Colonic mucosa (tissue), 4 donors: Measurements from ENCODE around the gene CLIC2. TPM values are rescaled to one million over a fixed set of nuclear protein-coding genes. Genes with fewer than 3 reads are reported as not detected.
A peak's percentile ranks its signal among the peaks of the same experiment; 100 is the strongest.

ENCODE experiments used
- DNase-seq: peaks from one replicate; pipeline ENCODE4 v3.0.0-alpha.2; 2020
- H3K27ac ChIP-seq: fragments of 200-600 bp; one replicate; pipeline ENCODE4 v1.8.0; 2021
- H3K27me3 ChIP-seq: fragments of 200-600 bp; one replicate; pipeline ENCODE4 v1.8.0; 2021
- H3K36me3 ChIP-seq: fragments of 200-600 bp; one replicate; pipeline ENCODE4 v1.8.0; 2021
- H3K4me1 ChIP-seq: fragments of 200-600 bp; one replicate; pipeline ENCODE4 v1.8.0; 2021; ENCODE audit warnings: mild to moderate bottlenecking
- H3K4me3 ChIP-seq: fragments of 200-600 bp; one replicate; pipeline ENCODE4 v1.8.0; 2021
- H3K9ac ChIP-seq, 2 donors: one replicate each; pipeline ENCODE4 v1.7.0; 2013; ENCODE audit warnings: control low read depth in 2 of 2, low read depth in 2 of 2, low read length in 2 of 2
- H3K9me3 ChIP-seq: fragments of 200-600 bp; one replicate; pipeline ENCODE4 v1.8.0; 2021
- intact Hi-C: fragments of 100-400 bp; cut with DNase I; formaldehyde crosslinking; loops from one replicate; pipeline ENCODE4 v1.14.1; 2022
- total RNA-seq, 2 donors: library from RNA; stranded (reverse); fragmentation: NEBNext Ultra II Directional in 1 of 2; extraction: Animal tissue kit (Norgen Biotek cat#: 25700) in 1 of 2; gene quantifications; one replicate each; pipeline ENCODE4 v1.2.1, GENCODE V29; 2021
- TF ChIP-seq, protein P1 (sequence below): fragments of 200-600 bp; IDR thresholded peaks from one replicate; pipeline ENCODE4 v1.8.0; 2022; ENCODE audit warnings: antibody characterized with exemption, mild to moderate bottlenecking
- donor health status: healthy.
- donor health status: DM: no; HTN: no; CAD: no.
- donor health status: DM: no; HTN: no; CAD: no.

The CLIC2 gene
- total RNA-seq, 2 donors from 2014 or later: 3.2 to 9.1 TPM

DNA sequence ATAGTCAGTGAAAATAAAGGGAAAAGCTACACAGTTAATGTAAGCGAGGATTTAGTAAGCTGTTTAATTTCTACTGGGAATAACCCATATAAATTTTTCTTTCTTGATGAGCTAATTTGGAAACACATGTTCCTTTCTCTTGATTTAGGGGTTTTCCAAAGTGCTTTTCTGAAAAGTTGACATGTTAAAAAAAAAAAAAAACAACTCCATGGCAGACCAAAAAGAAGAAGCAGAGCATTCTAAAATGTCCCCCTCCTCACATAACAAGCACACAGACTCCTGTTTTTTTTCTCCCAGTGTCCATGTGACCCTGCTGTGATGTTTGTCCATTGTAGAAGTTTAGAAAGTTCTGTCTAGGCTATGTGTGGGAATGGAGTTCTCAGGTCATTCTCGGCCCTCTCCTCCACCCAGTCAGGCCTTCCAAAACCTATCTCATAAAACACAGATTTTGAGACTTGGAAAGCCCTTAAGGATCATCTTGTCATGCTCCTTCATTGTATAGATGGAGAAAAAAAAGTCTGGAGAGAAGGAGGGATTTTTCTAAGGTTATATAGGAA is 792 bp downstream of the CLIC2 start:
- Histone ChIP-seq H3K9ac (no peak overlapping the region), H3K27me3 (no peaks in the 10 kb centered on the region), H3K4me1 (no peaks in the 10 kb centered on the region), H3K9me3 (no peaks in the 10 kb centered on the region), H3K4me3 (no peak overlapping the region), H3K27ac (peak overlapping the region; percentile 47), H3K36me3 (no peaks in the 10 kb centered on the region)
- no peak for DNase-seq
- intact Hi-C loops: no loop called here
- TF ChIP-seq, protein P1, sequence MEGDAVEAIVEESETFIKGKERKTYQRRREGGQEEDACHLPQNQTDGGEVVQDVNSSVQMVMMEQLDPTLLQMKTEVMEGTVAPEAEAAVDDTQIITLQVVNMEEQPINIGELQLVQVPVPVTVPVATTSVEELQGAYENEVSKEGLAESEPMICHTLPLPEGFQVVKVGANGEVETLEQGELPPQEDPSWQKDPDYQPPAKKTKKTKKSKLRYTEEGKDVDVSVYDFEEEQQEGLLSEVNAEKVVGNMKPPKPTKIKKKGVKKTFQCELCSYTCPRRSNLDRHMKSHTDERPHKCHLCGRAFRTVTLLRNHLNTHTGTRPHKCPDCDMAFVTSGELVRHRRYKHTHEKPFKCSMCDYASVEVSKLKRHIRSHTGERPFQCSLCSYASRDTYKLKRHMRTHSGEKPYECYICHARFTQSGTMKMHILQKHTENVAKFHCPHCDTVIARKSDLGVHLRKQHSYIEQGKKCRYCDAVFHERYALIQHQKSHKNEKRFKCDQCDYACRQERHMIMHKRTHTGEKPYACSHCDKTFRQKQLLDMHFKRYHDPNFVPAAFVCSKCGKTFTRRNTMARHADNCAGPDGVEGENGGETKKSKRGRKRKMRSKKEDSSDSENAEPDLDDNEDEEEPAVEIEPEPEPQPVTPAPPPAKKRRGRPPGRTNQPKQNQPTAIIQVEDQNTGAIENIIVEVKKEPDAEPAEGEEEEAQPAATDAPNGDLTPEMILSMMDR: no peak

DNA sequence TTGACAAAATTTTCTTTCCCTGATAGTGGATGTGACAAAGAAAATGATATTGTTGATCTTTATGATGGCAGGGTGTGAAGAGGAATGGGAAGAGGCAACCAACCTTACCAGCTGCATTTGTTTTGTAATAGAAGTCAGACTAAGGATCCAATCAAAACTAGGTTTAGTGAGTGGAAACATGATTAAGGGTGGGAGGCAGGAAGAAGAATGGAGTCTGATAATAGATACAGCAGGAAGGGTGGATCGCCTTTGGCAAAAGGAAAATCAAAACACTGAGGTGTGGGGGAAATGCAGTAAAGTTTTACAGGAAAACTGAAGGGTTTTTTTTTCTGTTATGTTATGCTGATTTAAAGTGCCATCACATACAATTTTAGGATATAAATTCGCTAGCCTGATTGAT is 3.4 kb downstream of the CLIC2 start:
- Histone ChIP-seq H3K36me3 (no peaks in the 10 kb centered on the region), H3K4me1 (no peaks in the 10 kb centered on the region), H3K9ac (no peak overlapping the region), H3K27ac (no peak overlapping the region), H3K9me3 (no peaks in the 10 kb centered on the region), H3K4me3 (no peak overlapping the region), H3K27me3 (no peaks in the 10 kb centered on the region)
- TF ChIP-seq, protein P1: no peak
- intact Hi-C loops: no loop called here
- DNase-seq: no peak

DNA sequence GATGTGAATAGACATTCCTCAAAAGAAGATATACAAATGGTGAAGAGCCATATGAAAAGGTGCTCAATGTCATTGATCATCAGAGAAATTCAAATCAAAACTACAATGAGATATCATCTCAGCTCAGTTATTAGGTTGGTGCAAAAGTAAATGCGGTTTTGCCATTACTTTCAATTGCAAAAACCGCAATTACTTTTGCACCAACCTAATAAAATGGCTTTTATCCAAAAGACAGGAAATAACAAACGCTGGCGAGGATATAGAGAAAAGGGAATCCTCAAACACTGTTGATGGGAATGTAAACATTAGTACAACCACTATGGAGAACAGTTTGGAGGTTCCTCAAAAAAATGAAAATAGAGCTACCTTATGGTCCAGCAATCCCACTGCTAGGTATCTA is 5.1 kb downstream of the CLIC2 start:
- intact Hi-C loops: no loop called here
- H3K4me1 ChIP-seq: no peaks in the 10 kb centered on the region
- H3K4me3 ChIP-seq: no peak overlapping the region
- no peak overlapping the region for H3K27ac ChIP-seq
- TF ChIP-seq, protein P1: no peak
- H3K9ac ChIP-seq: no peak overlapping the region
- H3K36me3 ChIP-seq: no peaks in the 10 kb centered on the region
- DNase-seq: no peak
- H3K27me3 ChIP-seq: no peaks in the 10 kb centered on the region
- no peaks in the 10 kb centered on the region for H3K9me3 ChIP-seq

DNA sequence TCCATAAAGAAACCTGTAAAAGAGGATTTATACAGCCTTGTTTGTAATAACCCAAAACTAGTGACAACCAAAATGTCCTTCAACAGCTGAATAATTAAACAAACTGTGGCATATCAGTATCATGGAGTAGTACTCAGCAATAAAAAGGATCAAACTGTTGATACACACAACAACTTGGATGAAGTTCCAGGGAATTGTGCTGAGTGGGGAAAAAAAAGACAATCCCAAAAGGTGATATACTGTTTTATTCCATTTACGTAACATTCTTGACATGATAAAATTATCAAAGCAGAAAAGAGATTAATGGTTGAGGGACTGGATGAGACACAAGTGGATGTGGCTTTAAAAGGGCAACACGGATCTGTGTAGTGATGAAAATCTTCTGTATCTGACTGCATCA is 7.8 kb downstream of the CLIC2 start:
- Histone ChIP-seq H3K4me3 (no peak overlapping the region), H3K36me3 (no peaks in the 10 kb centered on the region), H3K4me1 (no peaks in the 10 kb centered on the region), H3K9me3 (no peaks in the 10 kb centered on the region), H3K27me3 (no peaks in the 10 kb centered on the region), H3K9ac (no peak overlapping the region), H3K27ac (no peak overlapping the region)
- intact Hi-C loops: no loop called here
- DNase-seq: no peak
- TF ChIP-seq, protein P1: no peak

DNA sequence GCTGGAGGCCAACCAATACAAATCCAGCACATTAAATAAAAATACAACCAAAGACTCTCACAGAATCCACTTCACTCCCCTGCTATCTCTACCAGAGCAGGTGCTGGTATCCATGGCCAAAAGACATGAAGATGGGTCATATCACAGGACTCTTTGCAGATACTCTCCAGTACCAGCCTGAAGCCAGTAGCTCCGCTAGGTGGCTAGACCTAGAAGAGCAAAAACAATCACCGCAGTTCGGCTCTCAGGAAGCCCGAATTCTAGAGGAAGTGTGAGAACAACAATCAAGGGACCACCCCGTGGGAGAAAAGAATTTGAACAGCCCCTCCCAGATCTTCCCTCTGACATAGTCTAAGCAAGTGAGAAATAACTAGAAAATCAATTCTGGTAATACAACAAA is 20.2 kb downstream of the CLIC2 start:
- intact Hi-C loops: no loop called here
- H3K9ac ChIP-seq: no peak overlapping the region
- no peak for DNase-seq
- no peak overlapping the region for H3K4me3 ChIP-seq
- TF ChIP-seq, protein P1: no peak
- H3K27me3 ChIP-seq: no peaks in the 10 kb centered on the region
- no peaks in the 10 kb centered on the region for H3K9me3 ChIP-seq
- no peaks in the 10 kb centered on the region for H3K4me1 ChIP-seq
- H3K36me3 ChIP-seq: no peaks in the 10 kb centered on the region
- H3K27ac ChIP-seq: no peak overlapping the region
